ENCODE data around the gene RUNX2. TPM values are rescaled to one million over a fixed set of nuclear protein-coding genes. Genes with fewer than 3 reads are reported as not detected.

Gene RUNX2
- polyA plus RNA-seq, 1 of the 3 experiments (the other 2 are of a cell fraction), result 4.4 TPM

DNA sequence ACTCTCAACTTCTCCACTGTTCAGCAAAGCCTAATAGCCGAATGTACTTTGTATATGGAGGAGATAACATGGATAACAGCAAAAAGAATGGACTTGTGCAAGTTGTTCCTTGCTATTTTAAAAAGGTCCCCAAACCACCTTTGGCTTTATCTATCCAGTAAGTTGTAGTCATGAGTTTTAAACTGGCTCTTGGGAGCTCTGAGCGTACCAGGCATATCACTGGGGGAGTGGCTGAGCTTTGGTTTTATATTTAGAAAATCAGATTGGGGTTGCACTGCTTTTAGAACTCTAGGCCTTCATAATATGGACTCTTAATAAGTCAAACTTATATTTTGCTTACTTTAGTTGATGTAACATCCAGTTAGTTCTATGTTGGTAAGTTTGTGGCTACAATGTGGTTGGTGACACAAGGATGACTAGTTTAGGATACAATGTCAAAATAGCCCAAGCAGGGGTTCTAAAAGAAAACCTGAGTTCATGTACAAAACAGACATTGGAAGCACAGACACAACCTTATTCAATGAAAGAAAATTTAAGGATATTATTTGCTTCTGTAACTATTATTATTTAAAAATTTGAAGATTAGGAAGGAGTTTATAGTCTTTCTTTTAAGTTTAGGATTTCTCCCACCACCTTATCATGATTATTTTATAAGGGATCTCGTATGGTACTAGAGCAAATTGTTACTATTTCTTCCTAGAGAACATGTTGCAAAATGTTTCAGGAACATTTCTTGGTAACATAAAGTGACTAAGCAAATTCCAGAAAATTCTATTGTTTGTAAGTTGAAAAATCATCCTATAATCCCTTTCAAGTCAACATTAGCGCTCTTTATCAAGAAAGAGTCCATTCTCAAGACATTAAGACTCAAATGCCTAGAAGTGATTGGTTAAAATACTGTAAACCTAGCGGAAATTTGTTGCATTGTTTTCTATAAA is 215.4 kb downstream of the RUNX2 start:
- Histone ChIP-seq H3K4me3 (ENCODE audit: low read depth in 2 of 2, low read length in 1 of 2) (no peak overlapping the region), H2AFZ (ENCODE audit: low read depth) (no peak overlapping the region), H3K27ac (ENCODE audit: low read depth in 2 of 2, low read length in 1 of 2) (no peak overlapping the region), H3F3A (replicated peaks; ENCODE audit: insufficient read depth) (no peaks in the 10 kb centered on the region), H3K27me3 (ENCODE audit: insufficient read depth) (no peaks in the 10 kb centered on the region), H3K4me2 (no peak overlapping the region), H4K20me1 (ENCODE audit: insufficient read depth) (no peaks in the 10 kb centered on the region), H3K36me3 (replicated peaks in 1 of 2; ENCODE audit: control insufficient read depth in 1 of 2, insufficient read depth in 2 of 2, low read length in 1 of 2) (peaks cover 0 to 2% of the 10 kb centered on the region in 2 experiments), H3K79me2 (ENCODE audit: insufficient read depth) (no peaks in the 10 kb centered on the region), H3K9me2 (no peaks in the 10 kb centered on the region), H3K4me1 (ENCODE audit: control insufficient read depth in 1 of 2, insufficient read depth in 2 of 2, low read depth in 1 of 2, low read length in 1 of 2) (peaks cover 0 to 7% of the 10 kb centered on the region in 2 experiments; a peak in 1 of 4 replicates), H3K9me3 (no peaks in the 10 kb centered on the region), H3K9ac (no peak overlapping the region)
- TF ChIP-seq SIN3A (IDR thresholded peaks at IDR 0.05; ENCODE audit: borderline replicate concordance, low read depth, low read length) (no peak), MEF2A (IDR thresholded peaks at IDR 0.05; ENCODE audit: borderline replicate concordance, low read depth) (0 out of 2 replicates have a peak, but pooled peaks have one; percentile 11), FOSL2 (IDR thresholded peaks at IDR 0.05; ENCODE audit: borderline replicate concordance, low read depth) (peak; percentile 30; the same call in 1 of the 2 replicates)
- CTCF ChIA-PET, result no interaction called here
- POLR2A ChIA-PET, result no interaction called here
- 51% methylated on average over 5 of the region's 5 CpGs for whole genome bisulfite sequencing (ENCODE audit: low lambda C conversion rate)
- no peak for DNase-seq

- Histone ChIP-seq H3K9me3 (no peaks in the 10 kb centered on the region), H3K27ac (ENCODE audit: low read depth in 2 of 2, low read length in 1 of 2) (no peak overlapping the region), H3K9me2 (no peaks in the 10 kb centered on the region), H2AFZ (ENCODE audit: low read depth) (no peak overlapping the region), H3K4me1 (ENCODE audit: control insufficient read depth in 1 of 2, insufficient read depth in 2 of 2, low read depth in 1 of 2, low read length in 1 of 2) (peaks cover 0 to 7% of the 10 kb centered on the region in 2 experiments; a peak in 1 of 4 replicates), H3K79me2 (ENCODE audit: insufficient read depth) (no peaks in the 10 kb centered on the region), H3K9ac (no peak overlapping the region), H3K27me3 (ENCODE audit: insufficient read depth) (no peaks in the 10 kb centered on the region), H3F3A (replicated peaks; ENCODE audit: insufficient read depth) (no peaks in the 10 kb centered on the region), H3K4me3 (ENCODE audit: low read depth in 2 of 2, low read length in 1 of 2) (no peak overlapping the region), H4K20me1 (ENCODE audit: insufficient read depth) (no peaks in the 10 kb centered on the region), H3K36me3 (replicated peaks in 1 of 2; ENCODE audit: control insufficient read depth in 1 of 2, insufficient read depth in 2 of 2, low read length in 1 of 2) (peaks cover 0 to 2% of the 10 kb centered on the region in 2 experiments), H3K4me2 (no peak overlapping the region)
- no peak for TF ChIP-seq YY1 (IDR thresholded peaks at IDR 0.05; ENCODE audit: low read depth)
- TF ChIP-seq, protein P1, sequence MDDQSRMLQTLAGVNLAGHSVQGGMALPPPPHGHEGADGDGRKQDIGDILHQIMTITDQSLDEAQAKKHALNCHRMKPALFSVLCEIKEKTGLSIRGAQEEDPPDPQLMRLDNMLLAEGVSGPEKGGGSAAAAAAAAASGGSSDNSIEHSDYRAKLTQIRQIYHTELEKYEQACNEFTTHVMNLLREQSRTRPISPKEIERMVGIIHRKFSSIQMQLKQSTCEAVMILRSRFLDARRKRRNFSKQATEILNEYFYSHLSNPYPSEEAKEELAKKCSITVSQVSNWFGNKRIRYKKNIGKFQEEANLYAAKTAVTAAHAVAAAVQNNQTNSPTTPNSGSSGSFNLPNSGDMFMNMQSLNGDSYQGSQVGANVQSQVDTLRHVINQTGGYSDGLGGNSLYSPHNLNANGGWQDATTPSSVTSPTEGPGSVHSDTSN (IDR thresholded peaks at IDR 0.05), result no peak
- DNase-seq, result no peak
- CTCF ChIA-PET, result no interaction called here
- 69% methylated on average over 2 of the region's 2 CpGs for WGBS (ENCODE audit: low lambda C conversion rate)
- POLR2A ChIA-PET, result no interaction called here
These were observed 217.3 kb downstream of the RUNX2 start for GRCh38 chr6:45545416-45545815.

DNA sequence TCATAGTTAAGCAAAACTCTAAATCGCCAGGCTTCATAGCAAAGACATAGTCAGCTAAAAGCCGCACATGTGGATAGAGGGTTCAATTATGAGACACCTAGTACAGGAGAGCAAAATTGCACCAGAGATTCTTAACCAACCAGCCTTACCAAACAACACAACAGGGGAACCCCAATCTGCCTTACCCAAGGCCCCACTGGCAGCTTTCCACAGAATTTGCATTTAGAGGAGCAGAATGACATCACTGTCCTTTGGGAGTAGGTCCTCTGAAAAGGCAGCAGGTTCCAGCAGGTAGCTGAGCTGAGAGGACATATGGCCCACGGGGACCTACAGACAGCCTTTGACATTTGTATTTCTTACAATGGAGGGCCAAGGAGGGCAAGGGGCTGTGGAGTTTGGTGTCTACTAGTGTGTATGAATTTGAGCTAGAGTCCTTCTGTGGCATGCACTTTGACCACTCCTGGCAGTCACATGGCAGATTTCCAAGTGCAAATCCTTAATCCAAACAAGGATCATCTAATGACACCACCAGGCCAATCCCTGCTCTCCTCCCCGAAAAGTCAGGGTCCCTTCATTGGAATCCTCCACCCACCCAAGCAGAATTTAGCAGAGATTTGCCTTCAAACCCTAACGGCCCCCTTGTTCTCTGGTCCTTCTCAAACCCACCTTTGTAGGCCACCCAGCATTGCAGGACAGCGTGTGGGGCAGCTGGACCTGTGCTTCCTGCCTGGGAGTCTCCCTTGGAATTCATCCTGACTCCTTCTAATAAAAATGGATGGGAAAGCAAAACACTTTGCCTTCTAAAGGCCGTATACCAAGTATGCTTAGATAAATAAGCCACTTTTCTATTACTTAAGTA is 220.8 kb downstream of the RUNX2 start:
- no peaks in the 10 kb centered on the region for H3K9me3 ChIP-seq
- ChIA-PET POLR2A (no interaction called here), CTCF (interaction anchor here (0.7 kb wide), 1 partner anchor 281 kb away, joined by 3 read pairs; no protein-coding TSS in a partner anchor)
- H2AFZ ChIP-seq (ENCODE audit: low read depth), result no peak overlapping the region
- no peak overlapping the region for H3K27ac ChIP-seq (ENCODE audit: low read depth in 2 of 2, low read length in 1 of 2)
- H3K4me2 ChIP-seq, result no peak overlapping the region
- H3K9me2 ChIP-seq, result no peaks in the 10 kb centered on the region
- H3K4me1 ChIP-seq (ENCODE audit: control insufficient read depth in 1 of 2, insufficient read depth in 2 of 2, low read depth in 1 of 2, low read length in 1 of 2), result no peaks in the 10 kb centered on the region
- WGBS (ENCODE audit: low lambda C conversion rate), result 53% methylated on average over 7 of the region's 7 CpGs
- no peaks in the 10 kb centered on the region for H3F3A ChIP-seq (replicated peaks; ENCODE audit: insufficient read depth)
- peaks cover 0 to 2% of the 10 kb centered on the region in 2 experiments for H3K36me3 ChIP-seq (replicated peaks in 1 of 2; ENCODE audit: control insufficient read depth in 1 of 2, insufficient read depth in 2 of 2, low read length in 1 of 2)
- H4K20me1 ChIP-seq (ENCODE audit: insufficient read depth), result no peaks in the 10 kb centered on the region
- no peaks in the 10 kb centered on the region for H3K79me2 ChIP-seq (ENCODE audit: insufficient read depth)
- no peaks in the 10 kb centered on the region for H3K27me3 ChIP-seq (ENCODE audit: insufficient read depth)
- no peak overlapping the region for H3K4me3 ChIP-seq (ENCODE audit: low read depth in 2 of 2, low read length in 1 of 2)
- no peak overlapping the region for H3K9ac ChIP-seq
- no peak for DNase-seq
- TF ChIP-seq MEF2A (IDR thresholded peaks at IDR 0.05; ENCODE audit: borderline replicate concordance, low read depth) (no peak), FOSL2 (IDR thresholded peaks at IDR 0.05; ENCODE audit: borderline replicate concordance, low read depth) (no peak), POLR2AphosphoS5 (IDR thresholded peaks at IDR 0.05; ENCODE audit: low read depth, low read length) (no peak), EP300 (IDR thresholded peaks at IDR 0.05; ENCODE audit: borderline replicate concordance in 1 of 2, low read depth in 1 of 2, low read length in 1 of 2) (no peak), RFX5 (IDR thresholded peaks at IDR 0.05; ENCODE audit: low read length) (no peak), ELF1 (IDR thresholded peaks at IDR 0.05) (no peak), IRF3 (IDR thresholded peaks at IDR 0.05; ENCODE audit: low read depth, low read length) (no peak), TCF12 (IDR thresholded peaks at IDR 0.05) (no peak), GATA2 (CRISPR knock-in tag; IDR thresholded peaks at IDR 0.05) (no peak), SMC3 (IDR thresholded peaks at IDR 0.05; ENCODE audit: low read depth, low read length) (no peak), YY1 (IDR thresholded peaks at IDR 0.05; ENCODE audit: low read depth) (no peak)
- TF ChIP-seq, protein P2, sequence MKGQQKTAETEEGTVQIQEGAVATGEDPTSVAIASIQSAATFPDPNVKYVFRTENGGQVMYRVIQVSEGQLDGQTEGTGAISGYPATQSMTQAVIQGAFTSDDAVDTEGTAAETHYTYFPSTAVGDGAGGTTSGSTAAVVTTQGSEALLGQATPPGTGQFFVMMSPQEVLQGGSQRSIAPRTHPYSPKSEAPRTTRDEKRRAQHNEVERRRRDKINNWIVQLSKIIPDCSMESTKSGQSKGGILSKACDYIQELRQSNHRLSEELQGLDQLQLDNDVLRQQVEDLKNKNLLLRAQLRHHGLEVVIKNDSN (IDR thresholded peaks at IDR 0.05; ENCODE audit: borderline replicate concordance, low read depth), result no peak
- TF ChIP-seq, protein P1 (IDR thresholded peaks at IDR 0.05), result no peak
